Measurements from ENCODE around the gene CTBP2. TPM values are rescaled to one million over a fixed set of nuclear protein-coding genes. Genes with fewer than 3 reads are reported as not detected.

Gene CTBP2
- total and polyA plus RNA-seq, 4 donors = 19.2 to 80.6 (median 63.2) TPM

DNA sequence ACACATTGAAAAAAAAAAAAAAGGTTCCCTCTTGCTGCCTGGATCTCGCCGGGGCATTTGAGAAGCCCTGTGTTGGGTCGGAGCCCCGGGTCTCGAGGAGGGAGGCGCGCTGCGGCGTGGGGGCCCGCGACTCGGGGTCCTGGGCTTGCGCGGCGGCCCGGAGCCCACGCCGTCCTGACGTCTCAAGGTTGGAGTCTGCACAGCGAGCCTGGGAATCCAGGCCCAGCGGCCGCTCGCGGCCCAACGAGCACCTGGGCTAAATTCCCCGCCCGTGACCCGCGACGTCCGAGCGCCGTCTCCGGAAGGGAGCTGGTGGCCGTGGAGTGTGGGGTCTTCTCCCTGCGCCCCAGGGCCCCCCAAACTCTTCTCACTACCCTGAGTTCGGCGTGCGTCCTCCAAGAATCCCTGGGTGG is 1.4 kb upstream of the CTBP2 start:
- Histone ChIP-seq H3K27me3 (ENCODE audit: control insufficient read depth in 3 of 3, insufficient read depth in 3 of 3, low read length in 2 of 3) (no peaks in the 10 kb centered on the region), H3K9me3 (ENCODE audit: control insufficient read depth in 4 of 4, insufficient read depth in 3 of 4, low read length in 3 of 4) (no peaks in the 10 kb centered on the region), H3K36me3 (ENCODE audit: control insufficient read depth in 4 of 4, insufficient read depth in 4 of 4, low read length in 4 of 4) (no peaks in the 10 kb centered on the region), H3K4me1 (ENCODE audit: control insufficient read depth in 5 of 5, insufficient read depth in 5 of 5, low read length in 5 of 5) (peaks cover 0 to 28% (median 9%) of the 10 kb centered on the region in 5 donors), H3K9ac (ENCODE audit: insufficient read depth in 1 of 2, low read length in 2 of 2) (peak overlapping the region; percentile 23 to 61), H3K27ac (ENCODE audit: low read depth in 1 of 2, low read length in 1 of 2) (peak overlapping the region; percentile 86 to 92), H3K4me3 (peak overlapping the region; percentile 67)
- WGBS, 2 donors = 2 to 3% methylated on average over 39 of the region's 39 CpGs
- TF ChIP-seq, protein P1, sequence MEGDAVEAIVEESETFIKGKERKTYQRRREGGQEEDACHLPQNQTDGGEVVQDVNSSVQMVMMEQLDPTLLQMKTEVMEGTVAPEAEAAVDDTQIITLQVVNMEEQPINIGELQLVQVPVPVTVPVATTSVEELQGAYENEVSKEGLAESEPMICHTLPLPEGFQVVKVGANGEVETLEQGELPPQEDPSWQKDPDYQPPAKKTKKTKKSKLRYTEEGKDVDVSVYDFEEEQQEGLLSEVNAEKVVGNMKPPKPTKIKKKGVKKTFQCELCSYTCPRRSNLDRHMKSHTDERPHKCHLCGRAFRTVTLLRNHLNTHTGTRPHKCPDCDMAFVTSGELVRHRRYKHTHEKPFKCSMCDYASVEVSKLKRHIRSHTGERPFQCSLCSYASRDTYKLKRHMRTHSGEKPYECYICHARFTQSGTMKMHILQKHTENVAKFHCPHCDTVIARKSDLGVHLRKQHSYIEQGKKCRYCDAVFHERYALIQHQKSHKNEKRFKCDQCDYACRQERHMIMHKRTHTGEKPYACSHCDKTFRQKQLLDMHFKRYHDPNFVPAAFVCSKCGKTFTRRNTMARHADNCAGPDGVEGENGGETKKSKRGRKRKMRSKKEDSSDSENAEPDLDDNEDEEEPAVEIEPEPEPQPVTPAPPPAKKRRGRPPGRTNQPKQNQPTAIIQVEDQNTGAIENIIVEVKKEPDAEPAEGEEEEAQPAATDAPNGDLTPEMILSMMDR (IDR thresholded peaks at IDR 0.05; ENCODE audit: control extremely low read depth, extremely low read depth) = no peak
- no peak for DNase-seq
- no peak for ATAC-seq (ENCODE audit: insufficient read depth, low FRiP score)

DNA sequence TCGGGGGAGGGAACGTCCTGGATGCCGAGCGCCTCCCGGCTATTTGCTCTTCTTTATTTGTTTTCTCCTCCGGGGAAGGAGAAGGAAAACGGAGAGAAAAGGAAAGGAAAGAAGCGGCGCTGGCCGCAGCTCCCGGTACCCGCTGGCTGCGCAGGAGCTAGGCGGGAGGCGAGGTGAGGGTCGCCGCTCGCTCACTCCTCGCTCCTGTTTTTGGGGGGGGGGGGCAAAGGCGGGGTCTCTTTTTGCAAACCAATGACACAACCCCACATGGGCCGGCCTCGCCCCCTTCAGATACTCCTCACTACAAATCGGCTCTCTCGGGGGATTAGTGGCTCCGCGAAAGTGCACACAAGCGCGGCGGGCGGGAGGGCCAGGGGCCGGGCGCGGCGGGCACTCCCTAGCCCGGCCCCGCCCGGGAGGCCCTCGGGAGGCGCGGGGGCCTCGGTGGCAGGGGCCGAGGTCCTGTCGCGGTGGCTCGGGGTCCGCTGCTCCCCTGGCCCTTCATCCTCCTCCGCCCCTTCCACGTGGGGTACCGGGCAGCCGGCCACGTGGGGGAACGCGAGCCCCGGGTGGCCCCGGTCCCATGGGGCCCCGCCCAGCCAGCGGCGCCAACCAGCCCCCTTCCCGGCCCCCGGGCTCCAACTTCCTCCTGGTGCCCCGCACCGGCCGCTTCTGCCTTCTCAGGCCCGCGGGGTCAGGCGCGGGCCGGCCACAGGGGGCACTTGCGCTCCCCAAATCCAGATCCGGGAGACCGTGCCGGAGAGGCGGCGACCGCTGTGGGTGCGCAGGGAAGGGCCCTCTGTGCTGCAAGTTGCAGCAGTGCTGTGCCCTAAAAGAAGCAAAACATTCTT is 718 bp upstream of the CTBP2 start:
- H3K4me3 ChIP-seq = peak overlapping the region; percentile 67
- TF ChIP-seq, protein P1 (IDR thresholded peaks at IDR 0.05; ENCODE audit: control extremely low read depth, extremely low read depth) = peak; percentile 16
- 1% methylated on average over 44 to 76 of the region's 76 CpGs for WGBS, 2 donors
- no peaks in the 10 kb centered on the region for H3K9me3 ChIP-seq (ENCODE audit: control insufficient read depth in 4 of 4, insufficient read depth in 3 of 4, low read length in 3 of 4)
- H3K36me3 ChIP-seq (ENCODE audit: control insufficient read depth in 4 of 4, insufficient read depth in 4 of 4, low read length in 4 of 4) = no peaks in the 10 kb centered on the region
- H3K4me1 ChIP-seq (ENCODE audit: control insufficient read depth in 5 of 5, insufficient read depth in 5 of 5, low read length in 5 of 5) = peaks cover 0 to 34% (median 11%) of the 10 kb centered on the region in 5 donors
- peak; percentile 94 to 96 (median 95) for DNase-seq
- peak overlapping the region; percentile 86 to 92 for H3K27ac ChIP-seq (ENCODE audit: low read depth in 1 of 2, low read length in 1 of 2)
- H3K27me3 ChIP-seq (ENCODE audit: control insufficient read depth in 3 of 3, insufficient read depth in 3 of 3, low read length in 2 of 3) = no peaks in the 10 kb centered on the region
- ATAC-seq (ENCODE audit: insufficient read depth, low FRiP score) = peak; percentile 49
- H3K9ac ChIP-seq (ENCODE audit: insufficient read depth in 1 of 2, low read length in 2 of 2) = peak overlapping the region; percentile 55 to 61

DNA sequence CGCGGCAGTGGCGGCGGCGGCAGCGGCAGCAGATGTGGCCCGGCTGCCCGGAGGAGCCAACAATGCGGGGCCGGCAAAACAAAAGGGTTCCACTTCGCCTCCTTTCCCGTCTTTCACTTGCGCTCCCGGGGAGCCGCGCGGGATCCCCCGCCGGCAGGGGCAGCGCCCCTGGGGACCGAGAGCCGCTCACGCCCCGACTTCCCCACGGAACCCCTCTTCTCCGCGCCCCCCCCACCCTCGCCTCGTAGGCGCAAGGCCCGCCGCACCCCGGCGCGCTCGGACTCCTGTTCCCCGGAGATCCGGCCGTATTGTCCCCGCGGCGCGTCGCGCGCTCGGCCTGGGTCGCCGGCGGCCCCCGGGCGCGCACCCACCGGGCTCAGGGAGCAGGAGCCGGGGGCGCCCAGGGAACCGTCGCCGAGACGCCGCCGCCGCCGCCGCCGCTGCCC is 854 bp downstream of the CTBP2 start:
- no peaks in the 10 kb centered on the region for H3K36me3 ChIP-seq (ENCODE audit: control insufficient read depth in 4 of 4, insufficient read depth in 4 of 4, low read length in 4 of 4)
- H3K4me3 ChIP-seq = peak overlapping the region; percentile 96
- DNase-seq = peak; percentile 41 to 57 (median 50)
- TF ChIP-seq, protein P1 (IDR thresholded peaks at IDR 0.05; ENCODE audit: control extremely low read depth, extremely low read depth) = no peak
- no peak for ATAC-seq (ENCODE audit: insufficient read depth, low FRiP score)
- H3K27me3 ChIP-seq (ENCODE audit: control insufficient read depth in 3 of 3, insufficient read depth in 3 of 3, low read length in 2 of 3) = no peaks in the 10 kb centered on the region
- H3K27ac ChIP-seq (ENCODE audit: low read depth in 1 of 2, low read length in 1 of 2) = peak overlapping the region; percentile 98
- H3K4me1 ChIP-seq (ENCODE audit: control insufficient read depth in 5 of 5, insufficient read depth in 5 of 5, low read length in 5 of 5) = peaks cover 8 to 50% (median 17%) of the 10 kb centered on the region in 5 donors
- no peaks in the 10 kb centered on the region for H3K9me3 ChIP-seq (ENCODE audit: control insufficient read depth in 4 of 4, insufficient read depth in 3 of 4, low read length in 3 of 4)
- H3K9ac ChIP-seq (ENCODE audit: insufficient read depth in 1 of 2, low read length in 2 of 2) = no peak overlapping the region
- WGBS, 2 donors = 0% methylated on average over 27 to 65 of the region's 66 CpGs
